Tibial nerve (tissue), 4 donors: Measurements from ENCODE around the gene LINC01488. TPM values are rescaled to one million over a fixed set of nuclear protein-coding genes. Genes with fewer than 3 reads are reported as not detected.

Experiments
- DNase-seq, 2 donors: peaks; one replicate each; pipeline ENCODE4 v3.0.0-alpha.2; 2019; ENCODE audit warnings: low spot score in 2 of 2
- H3K27ac ChIP-seq, 4 donors: fragments of 200-600 bp; sonication (generic) in 3 of 4; one replicate each; pipeline ENCODE4 v1.5.1; 2017 to 2019; ENCODE audit warnings: mild to moderate bottlenecking in 1 of 4
- H3K27me3 ChIP-seq, 2 donors: fragments of 200-600 bp; sonication (generic) in 1 of 2; one replicate each; pipeline versions ENCODE4 v1.5.1 to v1.6.0; 2017 to 2019
- H3K36me3 ChIP-seq, 3 donors: fragments of 200-600 bp; sonication (generic); one replicate each; pipeline ENCODE4 v1.5.1; 2018 to 2019
- H3K4me1 ChIP-seq, 4 donors: fragments of 200-600 bp; sonication (generic) in 3 of 4; one replicate each; pipeline ENCODE4 v1.5.1; 2017 to 2019
- H3K4me3 ChIP-seq, 4 donors: fragments of 200-600 bp; sonication (generic) in 3 of 4; one replicate each; pipeline ENCODE4 v1.5.1; 2017 to 2019; ENCODE audit warnings: mild to moderate bottlenecking in 1 of 4, moderate library complexity in 1 of 4
- H3K9me3 ChIP-seq, 4 donors: fragments of 200-600 bp; sonication (generic) in 3 of 4; one replicate each; pipeline ENCODE4 v1.5.1; 2017 to 2019
- CTCF ChIP-seq, 5 experiments: fragments of 200-600 bp in 3 of 5; fragments of 450-650 bp in 2 of 5; sonication (generic) in 3 of 5; IDR thresholded peaks; one replicate each; pipeline ENCODE4 v1.5.1; 2016 to 2019; ENCODE audit warnings: antibody characterized with exemption in 5 of 5, mild to moderate bottlenecking in 3 of 5, moderate library complexity in 2 of 5
- EP300 ChIP-seq, 2 donors: sonication (generic); formaldehyde crosslinking; IDR thresholded peaks; one replicate each; pipeline ENCODE4 v1.6.1; 2017; ENCODE audit warnings: antibody characterized with exemption in 2 of 2, mild to moderate bottlenecking in 1 of 2
- POLR2A ChIP-seq, 2 donors: fragments of 450-650 bp; IDR thresholded peaks; one replicate each; pipeline ENCODE4 v1.6.1; 2017; ENCODE audit warnings: antibody characterized with exemption in 2 of 2, mild to moderate bottlenecking in 2 of 2, moderate library complexity in 2 of 2
- WGBS, 2 donors: methylation state at CpG; one replicate each; pipeline ENCODE4 v1.1.5; 2018; 5-methylcytosine and 5-hydroxymethylcytosine counted together
- total RNA-seq, 4 donors: library from RNA; depleted of rRNA; stranded (reverse); fragments of >200 nt; gene quantifications; one replicate each; pipeline ENCODE4 v1.1.0, GENCODE V29; 2016

The LINC01488 gene
- total RNA-seq, 4 donors from 2014 or later = not detected

DNA sequence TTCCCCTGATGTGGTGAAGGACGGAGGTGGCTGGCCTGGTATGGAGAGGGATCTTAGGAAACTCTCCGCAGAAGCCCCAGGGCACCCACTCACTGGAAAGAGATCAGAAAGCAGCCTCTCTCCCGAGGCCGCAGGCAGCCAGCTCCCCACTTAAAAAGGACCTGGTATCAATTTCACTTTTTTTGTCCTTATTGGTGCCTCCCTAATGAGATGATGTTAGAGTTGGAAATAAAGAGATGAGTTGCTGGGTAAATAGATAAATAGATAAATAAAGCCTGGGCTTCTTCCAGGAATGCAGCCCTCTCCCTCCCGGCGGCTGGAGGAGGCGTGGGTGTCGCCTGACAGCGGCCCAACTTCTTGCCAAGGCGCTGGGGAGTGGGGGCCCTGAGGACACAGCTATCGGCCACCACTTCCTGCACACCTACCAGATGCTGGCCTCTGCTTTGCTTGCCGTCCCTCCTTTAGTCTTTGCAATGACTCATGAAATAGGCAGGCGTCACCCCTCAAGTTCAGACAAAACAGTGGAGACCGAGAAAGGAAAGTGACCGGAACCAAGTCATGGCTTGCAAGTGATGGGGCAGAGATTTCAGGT is 42.9 kb downstream of the LINC01488 start:
- Histone ChIP-seq H3K9me3 (no peaks in the 10 kb centered on the region), H3K27ac (no peak overlapping the region), H3K27me3 (no peaks in the 10 kb centered on the region), H3K4me3 (no peak overlapping the region), H3K4me1 (no peaks in the 10 kb centered on the region), H3K36me3 (no peaks in the 10 kb centered on the region)
- TF ChIP-seq POLR2A (IDR thresholded peaks at IDR 0.05) (no peak), CTCF (IDR thresholded peaks at IDR 0.05) (no peak), EP300 (IDR thresholded peaks at IDR 0.05) (no peak)
- WGBS, 2 donors = 45 to 51% methylated on average over 15 of the region's 15 CpGs
- peak in 1 of 2 donors; percentile 8 for DNase-seq

DNA sequence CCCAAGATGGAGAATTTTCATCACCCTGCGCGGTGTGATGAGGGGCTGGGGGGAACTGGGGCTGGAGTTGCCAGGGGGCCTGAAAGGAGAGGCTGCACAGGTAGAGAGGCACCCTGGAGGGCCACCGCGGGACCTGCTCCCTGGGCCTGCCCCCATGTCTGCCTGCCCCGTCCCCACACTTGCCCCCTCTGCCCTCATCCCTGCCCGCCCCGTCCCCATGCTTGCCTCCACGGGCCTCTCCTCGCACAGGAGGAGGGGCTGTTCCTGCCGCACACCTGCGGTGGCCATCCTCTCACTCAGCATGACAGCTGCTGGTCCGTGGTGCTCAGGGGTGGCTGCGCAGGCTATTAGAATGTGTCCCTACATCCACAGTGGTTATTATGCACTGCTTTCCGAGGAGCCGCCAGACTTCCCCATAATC is 43.5 kb downstream of the LINC01488 start:
- H3K36me3 ChIP-seq = no peaks in the 10 kb centered on the region
- TF ChIP-seq CTCF (IDR thresholded peaks at IDR 0.05) (no peak), EP300 (IDR thresholded peaks at IDR 0.05) (no peak), POLR2A (IDR thresholded peaks at IDR 0.05) (no peak)
- no peaks in the 10 kb centered on the region for H3K4me1 ChIP-seq
- no peak overlapping the region for H3K4me3 ChIP-seq
- H3K27me3 ChIP-seq = no peaks in the 10 kb centered on the region
- no peaks in the 10 kb centered on the region for H3K9me3 ChIP-seq
- H3K27ac ChIP-seq = no peak overlapping the region
- no peak for DNase-seq
- 77 to 81% methylated on average over 14 to 15 of the region's 15 CpGs for WGBS, 2 donors

GRCh38 chr11:69525516-69526452 is 44.3 kb downstream of the LINC01488 start:
- H3K4me1 ChIP-seq = no peaks in the 10 kb centered on the region
- DNase-seq = no peak
- WGBS, 2 donors = 82 to 85% methylated on average over 19 of the region's 19 CpGs
- H3K4me3 ChIP-seq = no peak overlapping the region
- no peaks in the 10 kb centered on the region for H3K36me3 ChIP-seq
- no peaks in the 10 kb centered on the region for H3K27me3 ChIP-seq
- TF ChIP-seq POLR2A (IDR thresholded peaks at IDR 0.05) = no peak
- no peak for TF ChIP-seq CTCF (IDR thresholded peaks at IDR 0.05)
- no peak for TF ChIP-seq EP300 (IDR thresholded peaks at IDR 0.05)
- no peak overlapping the region for H3K27ac ChIP-seq
- H3K9me3 ChIP-seq = no peaks in the 10 kb centered on the region

GRCh38 chr11:69526453-69526810 is 45.0 kb downstream of the LINC01488 start:
- Histone ChIP-seq H3K27me3 (no peaks in the 10 kb centered on the region), H3K27ac (no peak overlapping the region), H3K36me3 (no peaks in the 10 kb centered on the region), H3K4me3 (no peak overlapping the region), H3K9me3 (no peaks in the 10 kb centered on the region), H3K4me1 (no peaks in the 10 kb centered on the region)
- no peak for DNase-seq
- TF ChIP-seq CTCF (IDR thresholded peaks at IDR 0.05) (no peak), EP300 (IDR thresholded peaks at IDR 0.05) (no peak), POLR2A (IDR thresholded peaks at IDR 0.05) (no peak)
- WGBS, 2 donors = 94 to 96% methylated on average over 12 of the region's 12 CpGs

- WGBS, 2 donors = 91 to 94% methylated on average over 10 to 13 of the region's 13 CpGs
- Histone ChIP-seq H3K27me3 (no peaks in the 10 kb centered on the region), H3K4me1 (no peaks in the 10 kb centered on the region), H3K9me3 (no peaks in the 10 kb centered on the region), H3K27ac (no peak overlapping the region), H3K36me3 (no peaks in the 10 kb centered on the region), H3K4me3 (no peak overlapping the region)
- DNase-seq = no peak
- TF ChIP-seq EP300 (IDR thresholded peaks at IDR 0.05) = no peak
- TF ChIP-seq CTCF (IDR thresholded peaks at IDR 0.05) = no peak
- TF ChIP-seq POLR2A (IDR thresholded peaks at IDR 0.05) = no peak
Measured at GRCh38 chr11:69529001-69529400, 47.5 kb downstream of the LINC01488 start.
